GOT3 (cell line): ENCODE data around the gene REG4.

Experiments used
- DNase-seq: peaks from one replicate; lab custom pipeline; 2025; ENCODE audit warnings: mixed read lengths; lab: John Stamatoyannopoulos, UW

The REG4 gene

DNA sequence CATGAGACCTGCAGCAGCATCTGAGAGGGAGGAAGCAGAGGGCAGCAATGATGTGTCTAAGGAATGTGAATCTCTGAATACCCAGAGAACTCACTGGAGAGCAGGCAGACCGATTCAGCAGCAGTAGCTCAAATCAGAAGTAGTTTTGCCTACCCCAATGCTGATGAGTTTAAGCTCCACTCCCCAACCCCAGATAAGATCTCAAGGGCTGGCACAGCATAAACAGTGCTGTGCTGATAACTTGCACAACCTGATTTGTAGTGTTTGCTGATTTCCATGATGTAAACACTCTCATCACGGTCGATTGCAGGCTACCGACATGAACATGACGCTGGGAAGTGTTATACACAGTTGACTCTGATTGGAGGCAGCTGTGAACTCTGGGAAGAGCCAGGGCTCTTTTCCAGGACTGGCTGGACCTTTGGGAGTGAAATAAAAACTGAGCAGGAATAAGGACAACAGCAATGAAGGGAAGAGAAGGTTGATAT is 31.3 kb downstream of the REG4 start:
- DNase-seq, result no peak

DNA sequence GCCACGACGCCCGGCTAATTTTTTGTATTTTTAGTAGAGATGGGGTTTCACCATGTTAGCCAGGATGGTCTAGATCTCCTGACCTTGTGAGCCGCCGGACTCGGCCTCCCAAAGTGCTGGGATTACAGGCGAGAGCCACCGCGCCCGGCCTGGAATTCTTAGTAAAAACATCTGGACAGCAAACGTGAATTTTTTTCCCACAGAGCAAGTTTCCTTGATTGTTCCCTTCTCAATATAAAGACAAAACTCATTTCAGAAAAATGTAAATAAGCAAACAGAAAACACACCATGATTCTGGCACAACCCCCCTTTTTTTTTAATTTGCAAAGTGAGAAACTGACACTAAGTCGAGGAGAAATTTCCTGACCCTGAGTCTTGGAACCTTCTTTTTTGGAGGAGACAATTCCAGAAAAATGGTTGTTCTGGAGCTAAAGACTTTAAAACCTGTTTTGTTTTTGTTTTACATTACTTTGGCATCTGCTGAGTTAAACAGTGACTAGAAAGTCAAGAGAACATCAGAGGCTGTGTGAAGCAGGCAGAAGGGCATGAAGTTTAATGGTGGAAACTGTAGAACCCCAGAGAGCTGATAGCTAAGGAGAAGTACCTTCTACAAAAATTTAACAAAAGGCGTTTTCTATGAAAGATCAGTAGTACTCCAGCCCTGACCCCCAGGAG is 32.2 kb downstream of the REG4 start:
- DNase-seq, result no peak

DNA sequence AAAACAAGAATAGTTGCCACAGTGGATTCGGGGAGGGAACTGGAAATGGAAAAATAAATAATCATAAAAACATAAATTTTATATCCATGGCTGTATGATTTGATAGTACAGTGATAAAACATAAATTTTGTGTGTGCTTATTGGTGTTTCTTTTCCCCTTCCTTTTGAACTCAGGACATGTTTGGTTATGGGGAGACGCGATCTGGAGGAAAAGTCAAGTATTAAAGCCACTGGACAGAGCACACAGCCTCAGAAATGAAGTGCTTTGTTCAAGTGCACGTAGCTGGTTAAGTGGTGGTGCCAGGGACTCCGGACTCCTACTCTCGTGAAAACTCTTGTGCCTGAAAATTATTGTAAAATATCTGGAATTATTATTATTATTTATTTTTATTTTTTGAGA is 32.9 kb downstream of the REG4 start:
- no peak for DNase-seq

DNA sequence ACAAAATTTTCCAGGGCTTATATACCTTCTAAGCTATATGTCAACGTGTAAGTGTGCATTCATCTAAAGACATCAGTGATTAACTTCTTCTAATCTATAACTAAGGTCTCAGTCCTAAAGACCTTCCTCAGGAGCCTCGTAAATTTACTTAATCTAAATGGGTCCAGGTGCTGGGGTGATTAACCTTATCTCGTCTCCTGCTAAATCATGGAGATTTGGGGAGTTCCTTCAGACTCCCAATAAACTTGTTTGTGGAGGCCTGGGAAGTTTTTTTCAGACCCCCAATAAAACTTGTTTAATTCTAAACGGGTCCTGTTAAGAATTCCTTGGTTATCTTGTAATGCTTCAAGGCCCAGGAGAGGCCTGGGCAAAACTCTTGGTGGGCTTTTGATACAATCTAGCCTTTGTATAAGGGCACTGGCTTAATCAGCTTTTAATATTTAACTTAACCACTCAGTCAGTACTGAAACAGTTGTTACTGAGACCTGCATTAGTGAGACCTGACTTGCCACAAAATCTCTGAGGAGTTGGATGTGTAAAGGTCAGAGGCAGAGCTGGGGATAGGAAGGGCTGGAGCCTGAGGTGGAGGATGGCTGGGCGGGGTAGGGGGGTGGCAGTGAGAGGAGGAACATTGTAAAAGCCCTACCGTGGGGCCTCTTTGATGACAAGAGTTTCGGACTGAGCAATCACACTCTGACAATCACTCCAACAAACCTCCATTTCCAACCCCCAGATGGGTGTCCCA is 36.3 kb downstream of the REG4 start:
- DNase-seq, result no peak

DNA sequence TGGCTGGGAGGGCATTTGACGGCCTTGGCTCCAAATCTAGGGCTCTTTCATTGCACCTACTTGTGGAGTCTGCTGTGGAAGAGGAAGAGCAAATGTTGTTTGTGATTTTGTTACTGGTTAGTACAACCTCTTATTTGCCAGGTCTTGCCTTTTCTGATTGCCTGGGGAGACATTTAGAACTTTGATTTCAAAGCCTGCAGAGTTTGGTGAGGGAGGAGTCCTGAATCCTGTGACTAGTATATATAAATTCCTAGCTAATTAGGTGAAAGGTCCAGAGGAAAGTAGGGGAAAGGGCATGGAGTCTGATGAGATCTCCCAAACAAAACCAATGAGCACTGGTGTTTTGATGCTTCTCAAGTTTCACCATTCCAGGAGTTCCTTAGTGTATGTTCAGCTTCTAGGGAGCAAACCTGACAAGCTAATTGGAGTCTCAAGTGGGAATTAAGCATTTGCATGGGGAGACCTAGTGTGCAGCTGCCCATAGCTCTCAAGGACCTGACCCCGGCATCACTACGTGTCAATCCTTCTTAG is 37.5 kb downstream of the REG4 start:
- DNase-seq, result no peak

DNA sequence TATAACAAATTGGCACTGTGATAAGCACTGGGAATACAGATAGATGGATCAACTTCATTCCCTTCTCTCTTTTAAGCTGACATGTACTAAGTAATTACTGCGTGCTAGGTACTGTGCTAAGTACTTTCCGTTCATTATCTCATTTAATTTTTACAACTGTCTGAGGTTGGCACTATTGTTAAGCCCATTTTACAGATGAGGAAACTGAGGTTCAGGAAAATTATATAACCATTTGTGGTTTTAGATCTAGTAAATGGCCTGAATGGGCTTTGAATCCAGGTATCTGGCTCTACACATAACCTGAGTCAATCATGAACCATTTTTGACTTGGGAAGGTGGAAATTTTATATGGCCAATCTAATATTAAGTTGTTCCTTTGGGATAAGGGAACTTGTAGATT is 39.0 kb downstream of the REG4 start:
- DNase-seq, result no peak

DNA sequence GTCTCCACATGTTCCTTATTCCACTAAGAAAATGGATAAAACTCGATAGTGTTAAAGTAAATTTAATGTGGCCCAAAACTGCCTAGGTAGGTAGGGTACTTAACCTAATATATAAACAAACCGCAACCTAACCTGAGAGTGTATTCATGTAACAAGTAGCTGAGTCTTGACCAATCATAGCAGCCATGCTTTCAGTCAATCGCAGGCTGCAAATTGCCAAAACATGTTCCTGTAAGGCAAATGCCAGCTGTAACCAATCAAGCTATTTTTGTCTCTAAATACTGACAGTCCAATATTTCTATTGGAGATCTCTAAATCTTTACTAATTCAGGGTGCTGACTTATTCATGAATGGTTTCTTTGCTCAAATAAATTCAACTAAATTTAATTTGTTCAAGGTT is 39.5 kb downstream of the REG4 start:
- DNase-seq, result no peak

DNA sequence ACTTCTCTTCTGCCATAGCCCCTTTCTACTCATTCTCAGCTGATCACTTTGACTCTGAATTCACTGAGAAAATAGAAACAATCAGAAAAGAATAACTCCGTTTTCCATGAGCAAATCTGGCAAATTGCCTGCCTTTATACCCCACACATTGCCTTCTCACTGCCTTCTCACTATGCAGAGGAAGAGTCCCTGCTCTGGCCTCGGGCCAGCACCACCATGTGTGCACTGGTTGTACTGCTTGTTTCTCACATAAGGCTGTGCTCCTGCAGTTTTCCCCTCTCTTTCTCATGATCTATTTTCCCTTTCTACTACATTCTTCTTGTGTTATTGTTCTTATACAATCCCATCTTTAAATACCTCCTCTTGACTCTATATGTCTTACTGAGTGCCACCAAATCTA is 40.2 kb downstream of the REG4 start:
- DNase-seq, result no peak

DNA sequence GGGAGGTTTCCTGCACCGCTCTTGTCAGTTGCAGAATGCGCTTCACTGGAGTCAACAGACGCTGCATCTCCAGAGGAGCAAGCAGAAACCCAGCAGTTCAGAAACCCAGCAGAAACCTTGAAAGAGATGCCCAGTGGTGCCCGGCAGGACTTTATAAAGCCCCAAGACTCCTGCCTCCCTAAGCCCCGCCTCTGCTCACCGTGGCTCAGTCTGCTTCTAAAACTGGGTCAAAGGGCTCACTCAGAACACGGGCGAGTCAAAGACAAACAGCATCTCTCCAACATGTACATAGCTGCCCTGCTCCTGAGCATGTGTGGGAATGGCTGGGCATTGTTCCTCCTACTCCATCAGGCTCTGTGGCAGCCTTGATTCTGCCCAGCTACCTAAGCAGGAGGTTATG is 42.5 kb downstream of the REG4 start, which contains the start of gene HMGCS2:
HMGCS2 (minus strand) TSS at position 128 of the 400 bp plus-strand sequence; CDS start at position 67, 61 bp downstream.
- no peak for DNase-seq

DNA sequence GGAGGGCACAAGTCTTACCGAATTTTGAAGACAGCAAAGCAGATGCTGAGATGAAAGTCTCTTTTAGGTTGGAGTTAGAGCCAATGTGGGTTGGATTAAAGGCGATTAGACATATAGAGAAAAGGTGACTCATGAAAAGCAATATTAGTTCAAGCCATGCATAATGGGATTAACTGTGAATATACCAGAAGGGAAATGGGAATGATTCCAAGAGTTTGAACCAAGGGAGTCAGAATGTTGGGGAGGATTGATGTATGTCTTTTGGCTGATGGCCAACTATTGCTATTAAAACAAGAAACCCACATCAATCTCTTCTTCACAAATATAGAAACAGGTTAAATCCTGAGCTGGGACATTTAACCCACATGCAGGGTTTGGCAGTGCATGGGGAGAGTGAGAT is 43.8 kb downstream of the REG4 start:
- DNase-seq, result no peak

DNA sequence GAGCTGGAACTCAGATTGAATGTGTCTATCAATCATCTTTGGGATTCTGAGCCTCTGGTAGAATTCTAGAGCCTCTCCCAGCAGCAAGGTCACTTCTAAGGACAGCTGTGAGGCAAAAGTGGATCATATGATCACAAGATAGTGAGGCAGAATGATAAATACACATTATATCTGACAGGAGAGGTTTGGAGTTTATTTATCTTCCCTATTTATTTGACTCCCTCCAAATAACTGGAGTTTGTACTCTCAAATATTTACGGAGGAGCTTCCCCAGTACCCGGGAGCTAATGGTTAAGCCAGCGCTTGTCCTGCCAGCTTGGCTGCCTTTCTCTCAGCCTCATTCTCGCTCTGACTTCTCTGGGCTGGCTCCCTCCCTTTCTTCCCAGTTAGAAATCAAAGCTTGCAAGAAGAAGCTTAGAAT is 44.9 kb downstream of the REG4 start:
- no peak for DNase-seq

DNA sequence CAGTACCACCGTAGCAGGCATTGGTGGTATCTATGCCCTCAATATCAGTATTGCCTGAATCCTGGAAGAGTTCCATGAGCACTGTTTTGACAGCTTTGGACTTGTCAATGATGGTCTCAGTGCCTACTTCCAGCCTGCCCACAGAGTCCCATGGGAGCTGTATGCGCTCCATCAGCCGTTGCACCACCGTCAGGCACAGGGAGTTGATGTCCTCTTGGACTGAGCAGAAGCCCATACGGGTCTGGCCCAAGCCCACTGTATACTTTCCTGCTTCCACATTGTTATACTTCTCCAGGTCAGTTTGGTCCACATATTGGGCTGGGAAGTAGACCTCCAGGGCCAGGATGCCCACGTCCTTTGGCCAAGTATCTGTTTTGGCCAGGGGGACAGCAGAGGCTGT is 47.0 kb downstream of the REG4 start:
- DNase-seq, result no peak

DNA sequence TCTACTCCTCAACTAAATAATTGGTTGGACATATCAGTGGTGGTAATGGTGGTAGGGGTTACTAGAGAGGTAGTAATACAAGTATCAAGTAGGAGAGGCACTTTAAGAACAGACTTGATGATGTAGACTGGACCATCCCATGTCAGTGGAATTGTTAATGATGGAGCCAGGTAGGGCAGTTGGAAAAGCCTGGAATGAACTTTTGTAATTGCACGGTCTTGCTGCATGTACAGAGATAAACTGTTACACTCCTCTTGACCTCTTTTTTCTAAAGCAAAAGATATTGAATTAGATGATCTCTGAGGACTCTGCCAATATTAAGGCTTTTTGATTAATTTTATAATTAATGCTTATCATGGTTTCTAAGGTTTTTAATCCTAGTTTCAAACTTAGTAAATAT is 48.3 kb downstream of the REG4 start:
- DNase-seq, result no peak

DNA sequence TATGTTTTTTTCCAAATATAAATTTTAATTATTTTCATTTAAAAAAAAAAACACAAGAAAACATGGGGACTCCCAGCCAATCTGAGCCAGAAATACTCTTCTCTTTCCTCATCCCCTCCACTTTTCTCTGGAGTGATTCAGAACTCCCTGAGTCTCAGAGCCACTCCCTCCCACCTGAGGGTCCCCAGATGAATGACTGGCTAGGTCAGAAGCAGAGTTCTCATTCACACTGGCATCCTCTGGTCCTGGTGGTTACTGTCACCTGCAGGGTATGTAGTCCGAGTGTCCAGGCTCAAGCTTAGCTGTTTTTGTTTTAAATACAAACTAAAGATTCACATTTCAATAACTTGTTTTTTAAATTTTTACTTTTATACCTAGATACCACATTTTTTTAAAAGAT is 48.9 kb downstream of the REG4 start:
- no peak for DNase-seq

DNA sequence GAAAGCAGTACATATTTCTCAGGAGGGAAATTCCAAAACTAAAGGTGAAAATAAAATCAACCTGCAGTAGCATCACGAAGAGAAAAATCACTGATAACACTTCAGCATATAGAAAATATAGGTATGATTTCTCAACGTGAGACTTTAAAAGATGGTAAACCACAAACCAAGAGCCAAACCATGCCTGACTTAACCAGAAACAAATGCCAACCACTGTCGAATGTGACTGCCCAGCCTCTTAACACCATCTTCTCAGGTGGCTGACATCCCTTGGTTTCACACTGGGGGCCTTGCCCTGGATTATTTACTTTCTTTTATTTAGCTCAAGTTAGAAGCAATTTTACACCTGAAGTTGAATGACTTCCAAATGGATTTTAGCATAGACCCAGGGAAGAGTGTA is 52.7 kb downstream of the REG4 start:
- DNase-seq, result no peak

DNA sequence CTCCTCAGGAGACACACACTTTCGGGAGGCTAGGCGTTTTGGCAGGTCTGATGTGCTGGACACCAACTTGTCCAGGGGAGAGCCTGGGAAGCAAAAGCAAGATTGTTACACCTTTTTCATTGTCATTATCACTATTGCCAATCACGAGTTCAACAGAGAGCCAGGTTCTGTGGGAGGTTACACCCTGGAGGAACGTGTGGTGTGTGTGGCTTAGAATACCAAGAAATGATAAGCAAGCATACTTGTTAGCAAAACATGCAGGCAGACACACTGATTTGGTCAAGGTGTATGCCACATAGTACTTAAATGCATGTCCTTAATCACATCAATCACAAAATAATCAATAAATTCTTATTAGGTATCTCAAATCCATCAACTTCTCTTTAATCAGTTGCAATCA is 58.7 kb downstream of the REG4 start:
- DNase-seq, result no peak

DNA sequence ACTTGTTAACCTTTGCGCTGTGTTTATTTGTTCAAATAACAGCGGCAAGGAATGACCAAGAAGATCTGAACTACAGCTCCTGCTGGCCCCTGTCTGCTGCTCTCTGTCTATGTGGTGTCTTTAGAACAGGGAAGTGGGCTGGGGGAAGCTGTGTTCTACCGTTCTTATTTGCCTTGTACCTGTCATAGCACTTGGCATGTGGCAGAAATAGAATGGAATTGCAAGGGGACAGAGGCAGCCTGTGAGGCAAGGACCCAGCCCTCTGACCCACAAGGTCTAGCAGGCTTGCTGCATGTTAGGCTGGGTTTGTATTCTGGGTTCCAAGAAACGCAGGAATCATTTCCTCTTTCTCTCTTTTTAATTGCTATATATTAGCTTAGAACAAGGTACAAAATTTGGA is 63.2 kb downstream of the REG4 start:
- DNase-seq, result no peak

DNA sequence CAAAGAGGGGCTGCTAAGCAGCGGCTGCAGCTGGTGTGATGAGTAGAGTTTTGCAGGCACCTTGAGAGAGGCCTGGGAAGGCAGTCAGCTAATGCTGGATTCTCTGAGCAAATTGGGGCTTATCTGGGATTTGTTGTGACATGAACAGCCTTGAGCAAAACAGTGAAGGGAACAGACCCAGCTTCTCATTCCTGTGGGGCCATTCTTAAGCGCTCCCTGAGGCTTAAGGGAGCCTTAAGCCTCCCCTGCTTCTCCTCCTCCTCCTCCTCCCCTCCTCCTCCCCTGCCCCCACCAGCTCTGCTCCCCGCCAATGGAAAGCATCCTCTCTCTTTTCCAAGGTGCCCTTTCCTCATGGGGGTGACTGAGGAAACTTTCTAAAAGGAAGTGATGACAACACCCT is 63.8 kb downstream of the REG4 start:
- no peak for DNase-seq

DNA sequence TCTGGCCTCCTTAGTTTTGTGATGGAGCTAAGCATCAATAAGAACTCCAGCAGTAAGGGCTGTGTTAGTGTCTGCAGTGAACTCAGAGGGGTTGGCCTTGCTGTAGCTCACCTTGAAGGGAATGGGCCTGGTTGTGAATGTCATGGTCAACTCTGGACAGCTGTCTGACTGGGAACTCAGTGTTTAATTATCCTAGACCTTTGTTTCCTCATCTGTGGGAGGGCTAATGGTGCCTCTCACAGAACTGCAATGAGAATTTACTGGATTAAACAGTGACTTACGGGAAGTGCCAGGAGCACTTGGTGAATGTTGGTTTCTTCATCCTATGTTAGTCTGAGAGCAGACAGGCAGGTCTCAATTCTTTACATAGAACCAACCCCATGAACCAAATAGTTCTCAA is 66.2 kb downstream of the REG4 start:
- no peak for DNase-seq

DNA sequence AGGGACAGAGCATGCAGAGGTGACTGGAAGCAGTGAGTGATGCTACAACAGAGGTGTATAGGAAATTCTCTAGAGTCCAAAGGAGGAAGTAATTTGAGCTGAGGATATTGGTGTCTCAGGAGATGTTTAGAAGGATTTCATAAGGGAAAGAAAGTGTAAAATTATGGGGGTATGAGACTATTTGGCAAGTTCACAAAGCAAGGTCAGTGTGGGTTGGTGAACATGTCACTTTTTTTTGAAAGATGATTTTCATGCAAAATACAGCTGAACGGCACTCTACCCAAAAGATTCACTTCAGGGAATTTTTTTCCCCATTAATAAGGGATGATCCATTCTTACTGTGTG is 66.7 kb downstream of the REG4 start:
- no peak for DNase-seq
